A673 (cell line): Measurements from ENCODE around the gene GRN. TPM values are rescaled to one million over a fixed set of nuclear protein-coding genes. Genes with fewer than 3 reads are reported as not detected.
"Not testable (repeated sequence)": the region's sequence is repeated elsewhere in the genome, so short reads cannot be mapped to it uniquely, and the experiment has no call there.

Experiments
- BruUV-seq: library from RNA; stranded (reverse); fragments of 400-500 nt; replicated peaks from 2 replicates; lab custom pipeline; 2021; lab: Mats Ljungman, UMichigan
- CTCF ChIA-PET: fragments of 300-600 bp; sonication (Branson Sonifier 250); formaldehyde crosslinking; loops from one replicate; lab custom pipeline; 2022; ENCODE audit warnings: antibody characterized with exemption; lab: Charles Lee
- POLR2A ChIA-PET: fragments of 300-600 bp; sonication (Branson Sonifier 250); formaldehyde crosslinking; loops from one replicate; lab custom pipeline; 2022; ENCODE audit warnings: antibody characterized with exemption; ENCODE audit not compliant: low non-redundant PET; lab: Charles Lee
- DNase-seq: peaks from one replicate; pipeline ENCODE4 v3.0.0-alpha.2; 2015; ENCODE audit warnings: low spot score
- H3K27ac ChIP-seq: fragments of 200-600 bp; sonication (generic); 2 replicates; pipeline ENCODE4 v1.5.1; 2016; ENCODE audit warnings: mixed run types, low read depth, mild to moderate bottlenecking, mixed read lengths, antibody characterized with exemption, low read length; ENCODE audit not compliant: poor library complexity, severe bottlenecking
- H3K27me3 ChIP-seq: fragments of 200-600 bp; sonication (generic); replicated peaks from 2 replicates; pipeline ENCODE4 v1.6.1; 2017; ENCODE audit warnings: mixed run types, low read depth, mild to moderate bottlenecking, mixed read lengths, antibody characterized with exemption, low read length; ENCODE audit not compliant: insufficient read depth, poor library complexity
- H3K36me3 ChIP-seq: fragments of 200-600 bp; sonication (generic); 2 replicates; pipeline ENCODE4 v1.6.1; 2016; ENCODE audit warnings: mixed run types, mild to moderate bottlenecking, mixed read lengths, antibody characterized with exemption, low read length; ENCODE audit not compliant: insufficient read depth, poor library complexity, severe bottlenecking
- H3K4me1 ChIP-seq: fragments of 200-600 bp; sonication (generic); 2 replicates; pipeline ENCODE4 v1.6.1; 2017; ENCODE audit warnings: mixed run types, mild to moderate bottlenecking, mixed read lengths, antibody characterized with exemption, low read length; ENCODE audit not compliant: insufficient read depth, poor library complexity, severe bottlenecking
- H3K4me3 ChIP-seq: fragments of 200-600 bp; sonication (generic); 2 replicates; pipeline ENCODE4 v1.5.1; 2016; ENCODE audit warnings: low read depth, mixed run types, mild to moderate bottlenecking, mixed read lengths, low read length; ENCODE audit not compliant: poor library complexity, severe bottlenecking
- H3K9me3 ChIP-seq: fragments of 200-600 bp; sonication (generic); 2 replicates; pipeline ENCODE4 v1.6.1; 2016; ENCODE audit warnings: mixed run types, low read depth, mild to moderate bottlenecking, mixed read lengths, antibody characterized with exemption, low read length; ENCODE audit not compliant: poor library complexity, severe bottlenecking
- CTCF ChIP-seq: fragments of 300-800, 200-600 bp; sonication (generic); conservative IDR thresholded peaks from 2 replicates; pipeline ENCODE4 v1.5.1; 2017; ENCODE audit warnings: low read depth, mild to moderate bottlenecking, antibody characterized with exemption, low read length, moderate library complexity, mixed read lengths
- EZH2 ChIP-seq: fragments of 200-600 bp; sonication (generic); IDR thresholded peaks from 2 replicates; pipeline ENCODE4 v1.6.1; 2017; ENCODE audit warnings: borderline replicate concordance, low read depth, mild to moderate bottlenecking, mixed read lengths, antibody characterized with exemption, low read length; ENCODE audit not compliant: poor library complexity, severe bottlenecking
- intact Hi-C: fragments of 100-400 bp; cut with micrococcal nuclease; formaldehyde crosslinking; loops from one replicate; pipeline ENCODE4 v1.10.0; 2022; ENCODE audit not compliant: unreplicated experiment
- total RNA-seq: library from RNA; stranded (reverse); gene quantifications from 2 replicates; pipeline ENCODE4 v1.2.3, GENCODE V29; 2021

GRN gene
- total RNA-seq, 1 experiment from 2014 or later = 50.4 TPM

DNA sequence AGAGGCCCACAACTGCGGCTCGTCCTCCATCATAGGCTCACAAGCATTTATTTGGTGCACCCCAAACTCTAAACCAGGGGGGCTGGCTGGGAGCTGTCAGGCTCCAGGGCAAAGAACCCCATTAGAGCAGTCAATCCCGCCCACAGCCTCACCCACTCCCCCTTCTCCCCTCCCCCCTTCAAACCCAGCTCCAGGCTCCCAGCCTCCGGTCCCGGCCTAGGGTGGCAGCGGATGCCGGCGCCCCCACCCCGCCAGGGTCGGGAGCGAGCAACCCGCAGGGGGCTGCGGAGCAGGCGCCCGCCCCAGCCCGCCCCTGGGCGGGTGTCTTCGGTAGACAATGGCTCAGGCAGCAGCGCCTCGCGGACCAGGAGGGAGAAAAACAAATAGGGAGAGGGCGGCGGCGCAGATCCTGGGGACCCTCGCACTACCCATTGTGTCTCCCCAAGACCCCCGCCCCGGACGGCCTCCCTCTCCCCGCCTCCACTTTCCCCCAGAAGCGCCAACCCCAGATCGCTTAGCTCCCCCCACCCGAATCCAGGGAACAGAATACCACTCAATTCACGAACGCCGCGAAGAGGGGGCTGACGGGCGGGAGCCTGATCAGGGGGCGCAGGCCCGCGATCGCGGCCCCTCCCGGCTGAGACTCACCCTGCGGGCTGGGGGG lies 18.0 kb downstream of the GRN start:
- Histone ChIP-seq H3K9me3 (no peaks in the 10 kb centered on the region), H3K4me3 (peak overlapping the region; percentile 68), H3K27ac (peak overlapping the region; percentile 80), H3K36me3 (no peaks in the 10 kb centered on the region), H3K27me3 (no peaks in the 10 kb centered on the region), H3K4me1 (peaks cover 21% of the 10 kb centered on the region)
- BruUV-seq = no TSS peak
- ChIA-PET POLR2A (no interaction called here), CTCF (interaction anchor here (0.6 to 0.7 kb wide), 3 partner anchors 10 to 207 kb away, joined by 4 to 12 read pairs (median 4); no protein-coding TSS in a partner anchor)
- intact Hi-C loops = no loop called here
- TF ChIP-seq EZH2 (no peak), CTCF (no peak)
- peak; percentile 26 for DNase-seq

DNA sequence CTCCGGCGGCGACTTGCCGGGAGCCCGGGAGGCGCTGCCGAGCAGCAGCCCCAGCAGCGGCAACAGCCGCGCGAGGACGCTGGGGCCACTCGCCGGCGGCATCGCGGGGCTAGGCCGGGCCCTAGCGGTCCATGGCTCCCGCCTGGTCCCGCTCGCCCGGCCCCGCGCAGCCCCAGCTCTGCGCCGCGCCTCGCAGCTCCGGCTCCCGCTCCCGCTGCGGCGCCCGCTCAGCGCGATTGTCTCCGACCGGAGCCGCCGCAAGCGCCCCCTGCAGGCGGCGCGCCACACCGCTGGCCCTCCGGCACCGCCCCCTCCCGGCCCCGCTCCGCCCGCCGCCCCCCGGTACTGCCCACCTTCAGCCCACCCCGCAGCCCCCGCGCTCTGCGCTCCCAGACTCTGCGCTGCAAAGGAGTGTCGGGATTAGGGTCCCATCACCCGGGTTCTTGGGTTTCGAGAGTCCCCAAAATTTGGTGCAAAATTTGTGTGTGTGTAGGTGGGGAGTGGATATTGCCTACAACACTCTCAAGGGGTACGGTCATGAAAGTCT lies 18.6 kb downstream of the GRN start, which contains the start of gene FAM171A2:
Gene FAM171A2, minus strand, starts transcription at position 241 of the 547 bp plus-strand sequence. Its CDS starts 139 bp downstream, at position 102.
- intact Hi-C loops = no loop called here
- TF ChIP-seq EZH2 (no peak), CTCF (no peak; the same call in 1 of the 2 replicates)
- Histone ChIP-seq H3K4me1 (peaks cover 21% of the 10 kb centered on the region), H3K36me3 (no peaks in the 10 kb centered on the region), H3K4me3 (peak within 1 kb of the TSS; percentile 68), H3K27me3 (no peaks in the 10 kb centered on the region), H3K9me3 (no peaks in the 10 kb centered on the region), H3K27ac (peak within 1 kb of the TSS; percentile 80)
- DNase-seq = peak; percentile 58
- ChIA-PET POLR2A (no interaction called here), CTCF (interaction anchor here (0.6 to 0.7 kb wide), 4 partner anchors 11 to 206 kb away, joined by 4 to 12 read pairs (median 4); no protein-coding TSS in a partner anchor)
- no TSS peak for BruUV-seq

GRCh38 chr17:44365051-44365450 lies 19.9 kb downstream of the GRN start:
- intact Hi-C loops, H3K9me3 ChIP-seq, H3K4me3 ChIP-seq, CTCF ChIA-PET, H3K36me3 ChIP-seq, BruUV-seq, H3K27ac ChIP-seq, POLR2A ChIA-PET, DNase-seq, H3K27me3 ChIP-seq: not testable (repeated sequence)
- H3K4me1 ChIP-seq = peaks cover 21% of the 10 kb centered on the region
